ENCODE data around the gene CDH13. TPM values are rescaled to one million over a fixed set of nuclear protein-coding genes. Genes with fewer than 3 reads are reported as not detected.

CDH13 gene
- total and polyA plus RNA-seq, 2 donors (not counting 1 experiment from before 2014, with no cell fraction given) = 27.6 to 96.7 TPM

DNA sequence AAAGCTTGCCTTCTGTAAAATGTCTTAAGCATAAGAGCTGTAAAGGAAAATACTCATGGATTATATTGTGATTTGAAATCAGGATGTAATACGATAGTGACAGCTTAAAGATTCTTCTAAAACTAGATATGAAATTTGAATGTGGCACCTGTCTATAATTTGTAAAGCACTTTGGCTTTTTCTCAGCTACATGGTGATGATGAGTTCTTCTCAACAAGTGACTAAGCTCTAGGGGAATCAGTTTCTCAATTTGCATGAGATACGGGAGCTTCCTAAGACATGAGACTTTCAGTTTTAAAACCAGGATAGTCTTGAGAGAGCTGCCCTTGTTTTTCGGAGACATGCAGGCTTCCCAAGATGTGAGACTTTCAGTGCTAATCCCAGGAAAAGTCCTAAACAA is 439.2 kb downstream of the CDH13 start:
- DNase-seq (ENCODE audit: low read depth in 2 of 2) = no peak
- Histone ChIP-seq H3K79me2 (ENCODE audit: control insufficient read depth, insufficient read depth, low read length) (no peaks in the 10 kb centered on the region), H3K36me3 (ENCODE audit: control insufficient read depth, insufficient read depth, low read length) (no peaks in the 10 kb centered on the region)

DNA sequence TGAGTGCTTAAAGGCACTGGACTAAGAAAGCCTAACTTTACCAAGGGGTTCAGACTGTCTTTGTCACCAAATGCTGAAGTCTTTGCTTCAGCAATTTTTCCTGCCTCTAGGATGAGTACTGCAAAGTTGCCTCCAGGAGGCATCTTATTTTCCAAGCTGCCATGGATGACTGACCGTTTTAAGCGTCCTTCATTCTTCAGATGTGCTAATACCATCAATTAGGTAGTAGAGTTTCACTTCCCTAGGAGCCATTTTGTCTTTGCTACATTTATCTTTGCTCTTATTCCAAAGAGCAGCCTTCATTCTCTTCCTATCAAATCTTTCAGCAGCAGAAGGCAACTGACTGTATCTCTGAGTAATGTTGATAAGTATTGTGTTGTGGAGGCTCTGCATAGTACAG is 440.1 kb downstream of the CDH13 start:
- Histone ChIP-seq H3K9ac (ENCODE audit: insufficient read depth, low read length) (no peak overlapping the region), H3K9me3 (ENCODE audit: control insufficient read depth, insufficient read depth, low read depth, low read length) (no peaks in the 10 kb centered on the region), H3K27me3 (ENCODE audit: control insufficient read depth, insufficient read depth, low read length) (no peaks in the 10 kb centered on the region), H3K27ac (ENCODE audit: insufficient read depth, low read length) (no peak overlapping the region), H3K36me3 (ENCODE audit: control insufficient read depth, insufficient read depth, low read length) (no peaks in the 10 kb centered on the region), H2AFZ (ENCODE audit: low read length) (no peak overlapping the region), H3K4me1 (ENCODE audit: control insufficient read depth, extremely low read depth, insufficient read depth, low read length) (no peaks in the 10 kb centered on the region), H4K20me1 (ENCODE audit: control insufficient read depth, extremely low read depth, insufficient read depth, low read length) (no peaks in the 10 kb centered on the region), H3K4me2 (ENCODE audit: extremely low read depth, insufficient read depth, low read length) (no peak overlapping the region), H3K4me3 (replicated peaks in 1 of 4; ENCODE audit: control extremely low read depth in 1 of 4, insufficient read depth in 1 of 4, low read depth in 3 of 4, low read length in 4 of 4) (no peak overlapping the region), H3K79me2 (ENCODE audit: control insufficient read depth, insufficient read depth, low read length) (no peaks in the 10 kb centered on the region)
- TF ChIP-seq, protein P1, sequence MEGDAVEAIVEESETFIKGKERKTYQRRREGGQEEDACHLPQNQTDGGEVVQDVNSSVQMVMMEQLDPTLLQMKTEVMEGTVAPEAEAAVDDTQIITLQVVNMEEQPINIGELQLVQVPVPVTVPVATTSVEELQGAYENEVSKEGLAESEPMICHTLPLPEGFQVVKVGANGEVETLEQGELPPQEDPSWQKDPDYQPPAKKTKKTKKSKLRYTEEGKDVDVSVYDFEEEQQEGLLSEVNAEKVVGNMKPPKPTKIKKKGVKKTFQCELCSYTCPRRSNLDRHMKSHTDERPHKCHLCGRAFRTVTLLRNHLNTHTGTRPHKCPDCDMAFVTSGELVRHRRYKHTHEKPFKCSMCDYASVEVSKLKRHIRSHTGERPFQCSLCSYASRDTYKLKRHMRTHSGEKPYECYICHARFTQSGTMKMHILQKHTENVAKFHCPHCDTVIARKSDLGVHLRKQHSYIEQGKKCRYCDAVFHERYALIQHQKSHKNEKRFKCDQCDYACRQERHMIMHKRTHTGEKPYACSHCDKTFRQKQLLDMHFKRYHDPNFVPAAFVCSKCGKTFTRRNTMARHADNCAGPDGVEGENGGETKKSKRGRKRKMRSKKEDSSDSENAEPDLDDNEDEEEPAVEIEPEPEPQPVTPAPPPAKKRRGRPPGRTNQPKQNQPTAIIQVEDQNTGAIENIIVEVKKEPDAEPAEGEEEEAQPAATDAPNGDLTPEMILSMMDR (conservative IDR thresholded peaks at IDR 0.05 in 1 of 2, IDR thresholded peaks at IDR 0.05 in 1 of 2; ENCODE audit: low read depth in 1 of 2, low read length in 2 of 2) = no peak
- TF ChIP-seq EZH2 (IDR thresholded peaks at IDR 0.05; ENCODE audit: low read length, missing control alignments) = no peak
- DNase-seq (ENCODE audit: low read depth in 2 of 2) = no peak

More for the DNA sequence above, 439.2 kb downstream of the CDH13 start:
- H3K4me2 ChIP-seq (ENCODE audit: extremely low read depth, insufficient read depth, low read length) = no peak overlapping the region
- H3K4me1 ChIP-seq (ENCODE audit: control insufficient read depth, extremely low read depth, insufficient read depth, low read length) = no peaks in the 10 kb centered on the region
- H3K27me3 ChIP-seq (ENCODE audit: control insufficient read depth, insufficient read depth, low read length) = no peaks in the 10 kb centered on the region
- no peak overlapping the region for H3K27ac ChIP-seq (ENCODE audit: insufficient read depth, low read length)
- no peak overlapping the region for H2AFZ ChIP-seq (ENCODE audit: low read length)
- H3K9me3 ChIP-seq (ENCODE audit: control insufficient read depth, insufficient read depth, low read depth, low read length) = no peaks in the 10 kb centered on the region
- H3K9ac ChIP-seq (ENCODE audit: insufficient read depth, low read length) = no peak overlapping the region
- H4K20me1 ChIP-seq (ENCODE audit: control insufficient read depth, extremely low read depth, insufficient read depth, low read length) = no peaks in the 10 kb centered on the region
- no peak overlapping the region for H3K4me3 ChIP-seq (replicated peaks in 1 of 4; ENCODE audit: control extremely low read depth in 1 of 4, insufficient read depth in 1 of 4, low read depth in 3 of 4, low read length in 4 of 4)
- TF ChIP-seq, protein P1 (conservative IDR thresholded peaks at IDR 0.05 in 1 of 2, IDR thresholded peaks at IDR 0.05 in 1 of 2; ENCODE audit: low read depth in 1 of 2, low read length in 2 of 2) = no peak
- no peak for TF ChIP-seq EZH2 (IDR thresholded peaks at IDR 0.05; ENCODE audit: low read length, missing control alignments)

DNA sequence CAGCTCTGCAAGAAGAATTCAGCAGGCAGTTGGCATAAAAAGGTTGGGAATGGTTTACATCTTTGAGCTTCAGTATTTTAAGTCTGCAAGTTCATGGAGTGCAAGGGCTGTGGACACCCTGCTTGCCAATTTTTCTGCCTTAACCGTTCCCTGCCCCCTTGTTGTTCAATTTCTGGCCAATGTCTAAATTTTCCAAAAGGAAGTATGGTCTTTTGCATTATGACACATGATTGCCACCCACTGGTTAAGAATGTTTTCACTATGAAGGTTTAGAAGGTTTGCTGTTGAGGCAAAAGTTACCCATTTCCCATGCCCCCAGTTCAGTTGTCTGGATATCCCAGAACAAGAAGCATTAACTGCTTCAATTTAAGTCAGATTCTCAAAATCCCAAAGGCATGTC is 441.9 kb downstream of the CDH13 start:
- no peak for TF ChIP-seq EZH2 (IDR thresholded peaks at IDR 0.05; ENCODE audit: low read length, missing control alignments)
- TF ChIP-seq, protein P1 (conservative IDR thresholded peaks at IDR 0.05 in 1 of 2, IDR thresholded peaks at IDR 0.05 in 1 of 2; ENCODE audit: low read depth in 1 of 2, low read length in 2 of 2) = peak; percentile 14 to 41
- Histone ChIP-seq H3K27ac (ENCODE audit: insufficient read depth, low read length) (no peak overlapping the region), H4K20me1 (ENCODE audit: control insufficient read depth, extremely low read depth, insufficient read depth, low read length) (no peaks in the 10 kb centered on the region), H3K36me3 (ENCODE audit: control insufficient read depth, insufficient read depth, low read length) (no peaks in the 10 kb centered on the region), H3K9ac (ENCODE audit: insufficient read depth, low read length) (no peak overlapping the region), H3K9me3 (ENCODE audit: control insufficient read depth, insufficient read depth, low read depth, low read length) (no peaks in the 10 kb centered on the region), H3K4me3 (replicated peaks in 1 of 4; ENCODE audit: control extremely low read depth in 1 of 4, insufficient read depth in 1 of 4, low read depth in 3 of 4, low read length in 4 of 4) (no peak overlapping the region), H3K4me2 (ENCODE audit: extremely low read depth, insufficient read depth, low read length) (no peak overlapping the region), H3K4me1 (ENCODE audit: control insufficient read depth, extremely low read depth, insufficient read depth, low read length) (no peaks in the 10 kb centered on the region), H2AFZ (ENCODE audit: low read length) (no peak overlapping the region), H3K27me3 (ENCODE audit: control insufficient read depth, insufficient read depth, low read length) (no peaks in the 10 kb centered on the region), H3K79me2 (ENCODE audit: control insufficient read depth, insufficient read depth, low read length) (no peaks in the 10 kb centered on the region)
- peak; percentile 42 to 63 for DNase-seq (ENCODE audit: low read depth in 2 of 2)

Measured in fibroblast of lung (primary cell).